ENCODE measurements around the gene IPCEF1. TPM values are rescaled to one million over a fixed set of nuclear protein-coding genes. Genes with fewer than 3 reads are reported as not detected.
"Not testable (repeated sequence)": the region's sequence is repeated elsewhere in the genome, so short reads cannot be mapped to it uniquely, and the experiment has no call there.

IPCEF1 gene
- total RNA-seq, 4 donors from 2014 or later = 0.42 to 9.0 (median 3.1) TPM

DNA sequence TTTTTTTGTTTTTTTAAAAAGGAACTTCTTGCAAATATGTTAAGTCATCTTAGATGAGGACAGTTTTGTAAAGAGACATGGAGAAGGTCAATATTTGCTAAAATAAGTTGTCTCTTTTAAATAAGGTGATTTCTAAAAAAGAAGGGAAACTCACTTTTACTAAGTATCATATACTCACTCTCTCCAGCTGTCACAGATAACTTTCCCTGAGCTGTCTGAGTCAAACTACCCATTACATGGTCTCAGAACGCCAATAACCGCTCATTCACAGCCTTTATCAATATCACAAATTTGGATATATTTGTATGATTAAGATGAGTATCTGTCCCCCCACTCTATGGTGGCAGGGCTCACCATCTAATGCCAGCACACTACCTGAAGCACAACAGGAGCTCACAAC is 47.6 kb downstream of the IPCEF1 start:
- TF ChIP-seq, protein P1, sequence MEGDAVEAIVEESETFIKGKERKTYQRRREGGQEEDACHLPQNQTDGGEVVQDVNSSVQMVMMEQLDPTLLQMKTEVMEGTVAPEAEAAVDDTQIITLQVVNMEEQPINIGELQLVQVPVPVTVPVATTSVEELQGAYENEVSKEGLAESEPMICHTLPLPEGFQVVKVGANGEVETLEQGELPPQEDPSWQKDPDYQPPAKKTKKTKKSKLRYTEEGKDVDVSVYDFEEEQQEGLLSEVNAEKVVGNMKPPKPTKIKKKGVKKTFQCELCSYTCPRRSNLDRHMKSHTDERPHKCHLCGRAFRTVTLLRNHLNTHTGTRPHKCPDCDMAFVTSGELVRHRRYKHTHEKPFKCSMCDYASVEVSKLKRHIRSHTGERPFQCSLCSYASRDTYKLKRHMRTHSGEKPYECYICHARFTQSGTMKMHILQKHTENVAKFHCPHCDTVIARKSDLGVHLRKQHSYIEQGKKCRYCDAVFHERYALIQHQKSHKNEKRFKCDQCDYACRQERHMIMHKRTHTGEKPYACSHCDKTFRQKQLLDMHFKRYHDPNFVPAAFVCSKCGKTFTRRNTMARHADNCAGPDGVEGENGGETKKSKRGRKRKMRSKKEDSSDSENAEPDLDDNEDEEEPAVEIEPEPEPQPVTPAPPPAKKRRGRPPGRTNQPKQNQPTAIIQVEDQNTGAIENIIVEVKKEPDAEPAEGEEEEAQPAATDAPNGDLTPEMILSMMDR (IDR thresholded peaks at IDR 0.05) = no peak
- TF ChIP-seq POLR2AphosphoS5 (IDR thresholded peaks at IDR 0.05) (no peak), EP300 (IDR thresholded peaks at IDR 0.05) (no peak), POLR2A (IDR thresholded peaks at IDR 0.05) (no peak)

DNA sequence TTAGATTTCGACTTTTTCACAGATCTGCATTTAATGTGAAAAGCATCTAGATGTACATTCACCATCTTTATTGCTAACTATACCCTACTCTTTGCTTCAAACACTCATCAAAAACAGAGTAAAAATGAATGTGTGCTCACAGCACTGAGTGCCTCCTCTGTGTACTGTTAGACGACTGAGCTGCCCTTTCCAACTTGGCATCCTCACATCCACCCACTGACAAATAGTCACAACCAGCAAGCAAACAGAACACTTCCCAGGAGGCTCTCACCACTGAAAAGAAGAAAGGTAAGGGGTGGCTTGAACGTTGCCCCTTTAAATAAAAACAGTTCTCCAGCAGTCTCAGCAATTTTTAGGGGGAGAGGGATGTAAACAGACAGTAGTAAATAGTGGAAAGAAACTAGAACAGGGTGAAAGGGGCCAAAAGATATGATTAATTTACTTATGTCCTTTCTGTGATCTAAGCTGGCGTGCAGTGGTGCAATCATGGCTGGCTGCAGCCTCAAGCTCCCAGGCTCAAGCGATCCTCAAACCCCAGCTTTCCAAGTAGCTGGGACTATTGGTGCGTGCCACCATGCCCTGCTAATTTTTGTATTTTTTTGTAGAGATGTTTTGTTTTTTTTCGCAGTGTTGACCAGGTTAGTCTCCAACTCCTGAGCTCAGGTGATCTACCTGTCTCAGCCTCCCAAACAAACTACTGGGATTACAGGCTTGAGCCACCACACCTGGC is 48.7 kb downstream of the IPCEF1 start:
- no peak overlapping the region for H3K27ac ChIP-seq
- no peaks in the 10 kb centered on the region for H3K27me3 ChIP-seq
- H3K9me3 ChIP-seq = no peaks in the 10 kb centered on the region
- no peak for TF ChIP-seq POLR2A (IDR thresholded peaks at IDR 0.05)
- TF ChIP-seq, protein P1 (IDR thresholded peaks at IDR 0.05) = no peak
- no peak for TF ChIP-seq EP300 (IDR thresholded peaks at IDR 0.05)
- no peak for TF ChIP-seq POLR2AphosphoS5 (IDR thresholded peaks at IDR 0.05)
- no peaks in the 10 kb centered on the region for H3K36me3 ChIP-seq
- H3K4me1 ChIP-seq = no peaks in the 10 kb centered on the region
- H3K4me3 ChIP-seq = no peak overlapping the region
- no peak for DNase-seq (ENCODE audit: low spot score in 2 of 2)
- WGBS = 84% methylated on average over 7 of the region's 7 CpGs

More for the DNA sequence above, 47.6 kb downstream of the IPCEF1 start:
- no peak for DNase-seq (ENCODE audit: low spot score in 2 of 2)
- H3K27ac ChIP-seq = no peak overlapping the region
- WGBS = 91% methylated on average over 2 of the region's 2 CpGs
- no peaks in the 10 kb centered on the region for H3K36me3 ChIP-seq
- no peaks in the 10 kb centered on the region for H3K9me3 ChIP-seq
- H3K27me3 ChIP-seq = no peaks in the 10 kb centered on the region
- H3K4me3 ChIP-seq = no peak overlapping the region
- no peaks in the 10 kb centered on the region for H3K4me1 ChIP-seq

DNA sequence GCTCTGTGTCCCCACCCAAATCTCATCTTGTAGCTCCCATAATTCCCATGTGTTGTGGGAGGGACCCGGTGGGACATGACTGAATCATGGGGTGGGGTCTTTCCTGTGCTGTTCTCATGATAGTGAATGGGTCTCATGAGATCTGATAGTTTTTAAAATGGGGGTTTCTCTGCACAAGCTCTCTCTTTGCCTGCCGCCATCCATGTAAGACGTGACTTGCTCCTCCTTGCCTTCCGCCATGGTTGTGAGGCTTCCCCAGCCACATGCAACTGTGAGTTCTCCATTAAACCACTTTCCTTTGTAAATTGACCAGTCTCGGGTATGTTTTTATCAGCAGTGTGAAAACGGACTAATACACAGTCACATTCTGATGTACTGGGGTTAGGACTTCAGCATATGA is 49.5 kb downstream of the IPCEF1 start:
- H3K4me3 ChIP-seq; H3K4me1 ChIP-seq; H3K36me3 ChIP-seq; DNase-seq (ENCODE audit: low spot score in 2 of 2); H3K9me3 ChIP-seq; H3K27ac ChIP-seq; H3K27me3 ChIP-seq: not testable (repeated sequence)
- WGBS = 98% methylated on average over 6 of the region's 6 CpGs

DNA sequence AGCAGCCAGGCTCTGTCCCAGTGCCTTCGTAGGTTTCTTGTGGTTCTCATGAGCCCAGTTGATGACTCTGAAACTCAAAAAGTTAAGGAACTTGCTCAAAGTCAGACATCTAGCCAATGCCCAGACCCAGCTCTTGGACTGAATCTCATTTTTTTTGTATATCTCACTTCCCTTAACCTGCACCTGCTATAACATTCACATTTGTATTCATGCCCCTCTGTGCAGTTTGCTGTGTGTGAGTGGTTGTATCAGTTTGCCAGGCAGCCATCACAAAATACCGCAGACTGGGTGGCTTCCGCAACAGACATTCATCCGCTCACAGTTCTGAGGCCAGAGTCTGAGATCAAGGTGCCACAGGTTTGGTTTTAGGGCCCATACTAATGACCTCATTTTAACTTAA is 49.9 kb downstream of the IPCEF1 start:
- Histone ChIP-seq H3K9me3 (no peaks in the 10 kb centered on the region), H3K4me1 (no peaks in the 10 kb centered on the region), H3K27ac (no peak overlapping the region), H3K4me3 (no peak overlapping the region), H3K36me3 (no peaks in the 10 kb centered on the region), H3K27me3 (no peaks in the 10 kb centered on the region)
- 100% methylated on average over 4 of the region's 4 CpGs for WGBS
- TF ChIP-seq, protein P1 (IDR thresholded peaks at IDR 0.05) = no peak
- TF ChIP-seq POLR2AphosphoS5 (IDR thresholded peaks at IDR 0.05) (no peak), EP300 (IDR thresholded peaks at IDR 0.05) (no peak), POLR2A (IDR thresholded peaks at IDR 0.05) (no peak)
- no peak for DNase-seq (ENCODE audit: low spot score in 2 of 2)

DNA sequence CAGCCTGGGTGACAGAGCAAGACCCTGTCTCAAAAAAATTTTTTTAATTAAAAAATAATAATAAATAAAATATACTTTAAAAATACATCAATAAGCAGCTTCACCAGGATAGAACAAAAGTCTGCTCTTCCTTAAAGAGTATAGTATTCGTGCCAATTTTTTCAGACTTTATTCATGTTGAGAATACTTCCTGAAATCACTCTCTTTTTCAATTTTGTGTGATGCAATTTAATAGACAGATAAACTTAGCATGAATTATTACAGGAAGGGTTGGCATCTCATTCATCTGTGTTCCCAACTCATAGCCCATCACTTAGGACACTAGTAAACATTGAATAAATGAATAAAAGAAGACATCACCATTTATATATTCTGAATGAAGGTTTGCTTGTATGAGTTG is 52.4 kb downstream of the IPCEF1 start:
- TF ChIP-seq, protein P1 (IDR thresholded peaks at IDR 0.05) = no peak
- TF ChIP-seq EP300 (IDR thresholded peaks at IDR 0.05) = no peak
- no peak for TF ChIP-seq POLR2A (IDR thresholded peaks at IDR 0.05)
- no peak for TF ChIP-seq POLR2AphosphoS5 (IDR thresholded peaks at IDR 0.05)
- no peak for DNase-seq (ENCODE audit: low spot score in 2 of 2)
- H3K9me3 ChIP-seq = no peaks in the 10 kb centered on the region
- no peak overlapping the region for H3K4me3 ChIP-seq
- 83% methylated on average over 1 of the region's 1 CpG for WGBS
- H3K36me3 ChIP-seq = no peaks in the 10 kb centered on the region
- H3K27ac ChIP-seq = no peak overlapping the region
- H3K4me1 ChIP-seq = no peaks in the 10 kb centered on the region
- H3K27me3 ChIP-seq = no peaks in the 10 kb centered on the region

DNA sequence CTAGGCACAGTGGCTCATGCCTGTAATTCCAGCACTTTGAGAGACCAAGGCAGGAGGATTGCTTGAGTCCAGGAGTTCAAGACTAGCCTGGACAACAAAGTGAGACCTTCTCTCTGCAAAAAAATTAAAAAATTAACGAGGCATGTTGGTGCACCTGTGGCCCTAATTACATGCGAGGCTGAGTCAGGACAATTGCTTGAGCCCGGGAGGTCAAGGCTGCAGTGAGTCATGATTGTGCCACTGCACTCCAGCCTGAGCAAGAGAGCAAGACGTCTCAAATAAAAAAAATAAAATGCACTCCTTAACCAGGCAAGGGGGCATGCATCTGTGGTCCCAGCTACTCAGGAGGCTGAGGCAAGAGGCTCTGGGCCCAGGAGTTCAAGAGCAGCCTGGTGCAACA is 53.0 kb downstream of the IPCEF1 start:
- not testable (repeated sequence) for DNase-seq (ENCODE audit: low spot score in 2 of 2); H3K9me3 ChIP-seq; H3K4me3 ChIP-seq; H3K27ac ChIP-seq; H3K27me3 ChIP-seq; H3K4me1 ChIP-seq; H3K36me3 ChIP-seq
- WGBS = 73% methylated on average over 4 of the region's 4 CpGs

Data from suprapubic skin (tissue), 4 donors.